Duodenal mucosa (tissue), 2 donors: Measurements from ENCODE around the gene DNAAF8.

Experiments
- H3K27ac ChIP-seq: one replicate; pipeline ENCODE4 v1.7.0; 2013; ENCODE audit warnings: low read depth, low read length
- H3K27me3 ChIP-seq, 2 donors: one replicate each; pipeline ENCODE4 v1.7.0; 2013; ENCODE audit warnings: low read length in 2 of 2, control low read depth in 1 of 2; ENCODE audit not compliant: insufficient read depth in 2 of 2, control insufficient read depth in 1 of 2
- H3K36me3 ChIP-seq, 2 donors: one replicate each; pipeline ENCODE4 v1.7.0; 2013; ENCODE audit warnings: low read length in 2 of 2, control low read depth in 1 of 2; ENCODE audit not compliant: insufficient read depth in 2 of 2, control insufficient read depth in 1 of 2
- H3K4me1 ChIP-seq, 2 donors: one replicate each; pipeline ENCODE4 v1.7.0; 2013; ENCODE audit warnings: low read length in 2 of 2, control low read depth in 1 of 2; ENCODE audit not compliant: insufficient read depth in 2 of 2, control insufficient read depth in 1 of 2
- H3K4me3 ChIP-seq, 2 donors: one replicate each; pipeline ENCODE4 v1.7.0; 2013; ENCODE audit warnings: low read length in 2 of 2, low read depth in 1 of 2
- H3K9ac ChIP-seq, 2 donors: one replicate each; pipeline ENCODE4 v1.7.0; 2013; ENCODE audit warnings: low read length in 2 of 2, low read depth in 1 of 2
- H3K9me3 ChIP-seq, 2 donors: one replicate each; pipeline ENCODE4 v1.7.0; 2013; ENCODE audit warnings: low read length in 2 of 2, control low read depth in 1 of 2; ENCODE audit not compliant: control insufficient read depth in 1 of 2

The DNAAF8 gene

GRCh38 chr16:4795181-4795827 is 61.0 kb downstream of the DNAAF8 start, which contains the start of gene SMIM22:
TSS of gene SMIM22 (plus strand) at chr16:4795369. CDS start at chr16:4795735, 366 bp downstream.
- H3K4me1 ChIP-seq: peaks cover 12 to 16% of the 10 kb centered on the region in 2 donors
- H3K4me3 ChIP-seq: peak within 1 kb of the TSS; percentile 79 to 81
- no peaks in the 10 kb centered on the region for H3K9me3 ChIP-seq
- H3K27me3 ChIP-seq: no peaks in the 10 kb centered on the region
- peaks cover 0 to 15% of the 10 kb centered on the region in 2 donors for H3K36me3 ChIP-seq
- H3K27ac ChIP-seq: peak within 1 kb of the TSS; percentile 70
- peak within 1 kb of the TSS; percentile 72 to 77 for H3K9ac ChIP-seq

- Histone ChIP-seq H3K4me3 (peak overlapping the region; percentile 79 to 81), H3K27ac (peak overlapping the region; percentile 70), H3K36me3 (peaks cover 0 to 15% of the 10 kb centered on the region in 2 donors)
Measured at GRCh38 chr16:4795828-4796572, 61.7 kb downstream of the DNAAF8 start.

GRCh38 chr16:4796982-4797804 is 62.9 kb downstream of the DNAAF8 start:
- Histone ChIP-seq H3K27me3 (no peaks in the 10 kb centered on the region), H3K4me1 (peaks cover 29 to 32% of the 10 kb centered on the region in 2 donors), H3K36me3 (peaks cover 0 to 15% of the 10 kb centered on the region in 2 donors), H3K27ac (no peak overlapping the region), H3K9ac (no peak overlapping the region), H3K9me3 (no peaks in the 10 kb centered on the region), H3K4me3 (peak overlapping the region; percentile 24 to 36)

More at GRCh38 chr16:4795828-4796572, 61.7 kb downstream of the DNAAF8 start:
- no peaks in the 10 kb centered on the region for H3K9me3 ChIP-seq
- H3K9ac ChIP-seq: peak overlapping the region; percentile 72 to 77
- H3K27me3 ChIP-seq: no peaks in the 10 kb centered on the region
- peaks cover 19 to 23% of the 10 kb centered on the region in 2 donors for H3K4me1 ChIP-seq

GRCh38 chr16:4797805-4798252 is 63.5 kb downstream of the DNAAF8 start:
- peaks cover 0 to 15% of the 10 kb centered on the region in 2 donors for H3K36me3 ChIP-seq
- no peaks in the 10 kb centered on the region for H3K27me3 ChIP-seq
- no peak overlapping the region for H3K9ac ChIP-seq
- H3K4me3 ChIP-seq: no peak overlapping the region
- H3K4me1 ChIP-seq: peaks cover 29 to 32% of the 10 kb centered on the region in 2 donors
- no peaks in the 10 kb centered on the region for H3K9me3 ChIP-seq
- no peak overlapping the region for H3K27ac ChIP-seq

- Histone ChIP-seq H3K27ac (no peak overlapping the region), H3K4me3 (no peak overlapping the region), H3K4me1 (peaks cover 32 to 34% of the 10 kb centered on the region in 2 donors), H3K36me3 (peaks cover 0 to 15% of the 10 kb centered on the region in 2 donors), H3K9ac (no peak overlapping the region), H3K27me3 (no peaks in the 10 kb centered on the region), H3K9me3 (no peaks in the 10 kb centered on the region)
Measured at GRCh38 chr16:4798456-4798855, 64.1 kb downstream of the DNAAF8 start.
